MM.1S (cell line): ENCODE measurements around the gene OR52D1.

Experiments
- DNase-seq: peaks from one replicate; pipeline ENCODE4 v3.0.0-alpha.2; 2015
- H2AFZ ChIP-seq: fragments of 300-600 bp; sonication (generic); 2 replicates; pipeline ENCODE4 v1.6.0; 2016; ENCODE audit warnings: antibody characterized with exemption, low read length
- H3F3A ChIP-seq: fragments of 300-600 bp; sonication (generic); 2 replicates; pipeline ENCODE4 v1.6.1; 2016; ENCODE audit warnings: mild to moderate bottlenecking, antibody characterized with exemption, low read length, moderate library complexity, mixed read lengths; ENCODE audit not compliant: insufficient read depth
- H3K27ac ChIP-seq: fragments of 300-600 bp; sonication (generic); 2 replicates; pipeline ENCODE4 v1.5.1; 2016; ENCODE audit warnings: mild to moderate bottlenecking, low read length
- H3K27me3 ChIP-seq: fragments of 300-600 bp; sonication (generic); replicated peaks from 2 replicates; pipeline ENCODE4 v1.6.0; 2016; ENCODE audit warnings: low read length; ENCODE audit not compliant: insufficient read depth
- H3K36me3 ChIP-seq: fragments of 300-600 bp; sonication (generic); replicated peaks from 2 replicates; pipeline ENCODE4 v1.6.1; 2016; ENCODE audit warnings: mild to moderate bottlenecking, low read length, mixed read lengths; ENCODE audit not compliant: insufficient read depth
- H3K4me1 ChIP-seq: fragments of 300-600 bp; sonication (generic); 2 replicates; pipeline ENCODE4 v1.6.1; 2016; ENCODE audit warnings: low read length, mixed read lengths
- H3K4me2 ChIP-seq: fragments of 300-600 bp; sonication (generic); 2 replicates; pipeline ENCODE4 v1.6.0; 2016; ENCODE audit warnings: low read depth, low read length
- H3K4me3 ChIP-seq: fragments of 300-600 bp; sonication (generic); 2 replicates; pipeline ENCODE4 v1.5.1; 2016; ENCODE audit warnings: low read length, mixed read lengths
- H3K79me2 ChIP-seq: fragments of 300-600 bp; sonication (generic); 2 replicates; pipeline ENCODE4 v1.6.1; 2016; ENCODE audit warnings: mixed run types, low read length, mixed read lengths
- H3K9ac ChIP-seq: fragments of 300-600 bp; sonication (generic); 2 replicates; pipeline ENCODE4 v1.6.1; 2016; ENCODE audit warnings: low read length, mixed read lengths
- H3K9me2 ChIP-seq: fragments of 300-600 bp; sonication (generic); replicated peaks from 2 replicates; pipeline ENCODE4 v1.6.1; 2016; ENCODE audit warnings: mild to moderate bottlenecking, low read length, mixed read lengths; ENCODE audit not compliant: insufficient read depth
- H3K9me3 ChIP-seq: fragments of 300-600 bp; sonication (generic); replicated peaks from 2 replicates; pipeline ENCODE4 v1.6.1; 2016; ENCODE audit warnings: mild to moderate bottlenecking, low read length, mixed read lengths; ENCODE audit not compliant: insufficient read depth
- H4K20me1 ChIP-seq: fragments of 300-600 bp; sonication (generic); 2 replicates; pipeline ENCODE4 v1.6.1; 2016; ENCODE audit warnings: mild to moderate bottlenecking, low read length, moderate library complexity, mixed read lengths; ENCODE audit not compliant: insufficient read depth
- CTCF ChIP-seq: fragments of 300-600 bp; sonication (generic); IDR thresholded peaks from 2 replicates; pipeline ENCODE4 v1.5.1; 2016; ENCODE audit warnings: antibody characterized with exemption, low read length, mixed read lengths
- EZH2 ChIP-seq: fragments of 300-600 bp; sonication (generic); optimal IDR thresholded peaks from 2 replicates; pipeline ENCODE3; 2017; ENCODE audit warnings: low read depth, mild to moderate bottlenecking, antibody characterized with exemption, low read length, mixed read lengths
- EZH2phosphoT487 ChIP-seq: fragments of 300-600 bp; sonication (generic); IDR thresholded peaks from 2 replicates; pipeline ENCODE4 v1.6.1; 2018; ENCODE audit warnings: antibody characterized with exemption, low read length

OR52D1 gene

GRCh38 chr11:5516599-5516998 lies 28.1 kb downstream of the OR52D1 start, which contains the start of gene UBQLNL:
UBQLNL (minus strand) TSS chr11:5516699; CDS start chr11:5516441, 258 bp downstream.
- H2AFZ ChIP-seq, result no peak within 1 kb of the TSS
- H3K36me3 ChIP-seq, result no peaks in the 10 kb centered on the region
- no peak within 1 kb of the TSS for H3K27ac ChIP-seq
- no peak for DNase-seq
- no peak within 1 kb of the TSS for H3K4me2 ChIP-seq
- H3K4me3 ChIP-seq, result no peak within 1 kb of the TSS
- no peaks in the 10 kb centered on the region for H3F3A ChIP-seq
- no peaks in the 10 kb centered on the region for H3K27me3 ChIP-seq
- H3K4me1 ChIP-seq, result no peaks in the 10 kb centered on the region
- no peaks in the 10 kb centered on the region for H3K79me2 ChIP-seq
- no peaks in the 10 kb centered on the region for H3K9me3 ChIP-seq
- H4K20me1 ChIP-seq, result no peaks in the 10 kb centered on the region
- no peak for TF ChIP-seq EZH2phosphoT487
- TF ChIP-seq EZH2, result no peak
- no peak for TF ChIP-seq CTCF
- H3K9me2 ChIP-seq, result no peaks in the 10 kb centered on the region
- no peak within 1 kb of the TSS for H3K9ac ChIP-seq

GRCh38 chr11:5521540-5521939 lies 33.1 kb downstream of the OR52D1 start:
- Histone ChIP-seq H3K9me3 (no peaks in the 10 kb centered on the region), H4K20me1 (no peaks in the 10 kb centered on the region), H3K79me2 (no peaks in the 10 kb centered on the region), H3K36me3 (no peaks in the 10 kb centered on the region), H3K4me3 (no peak overlapping the region), H3F3A (no peaks in the 10 kb centered on the region), H3K9me2 (no peaks in the 10 kb centered on the region), H3K4me2 (no peak overlapping the region), H3K4me1 (no peaks in the 10 kb centered on the region), H2AFZ (no peak overlapping the region), H3K27me3 (no peaks in the 10 kb centered on the region), H3K9ac (no peak overlapping the region), H3K27ac (no peak overlapping the region)
- DNase-seq, result no peak
- TF ChIP-seq CTCF (no peak), EZH2phosphoT487 (no peak), EZH2 (no peak)

DNA sequence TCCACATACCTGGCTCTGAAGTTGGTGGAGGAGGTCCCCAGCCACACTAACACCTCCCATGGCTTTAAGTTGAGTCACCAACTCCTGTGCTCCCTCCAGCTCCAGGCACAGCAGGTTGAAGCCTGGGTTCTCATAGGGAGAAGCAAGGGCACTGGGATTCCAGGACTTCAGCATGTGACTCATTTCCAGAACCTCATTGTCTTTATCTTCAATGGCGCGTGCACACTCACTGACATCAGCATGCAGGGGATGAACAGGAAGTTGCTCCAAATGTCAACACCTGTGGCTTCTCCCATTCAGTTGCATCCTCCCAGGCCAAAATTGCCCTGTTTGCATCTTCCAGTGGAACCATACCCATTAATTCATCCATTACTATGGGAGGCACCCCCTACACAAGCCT lies 33.8 kb downstream of the OR52D1 start:
- Histone ChIP-seq H3K27me3 (no peaks in the 10 kb centered on the region), H3K27ac (no peak overlapping the region), H3K4me3 (no peak overlapping the region), H3K36me3 (no peaks in the 10 kb centered on the region), H3K9ac (no peak overlapping the region), H4K20me1 (no peaks in the 10 kb centered on the region), H3K9me2 (no peaks in the 10 kb centered on the region), H3K4me2 (no peak overlapping the region), H3K4me1 (no peaks in the 10 kb centered on the region), H3K9me3 (no peaks in the 10 kb centered on the region), H2AFZ (no peak overlapping the region), H3F3A (no peaks in the 10 kb centered on the region), H3K79me2 (no peaks in the 10 kb centered on the region)
- no peak for DNase-seq
- TF ChIP-seq EZH2phosphoT487, result no peak
- no peak for TF ChIP-seq CTCF
- TF ChIP-seq EZH2, result no peak

- Histone ChIP-seq H2AFZ (no peak overlapping the region), H3K9ac (no peak overlapping the region), H3K79me2 (no peaks in the 10 kb centered on the region), H3K4me3 (no peak overlapping the region), H4K20me1 (no peaks in the 10 kb centered on the region), H3K9me2 (no peaks in the 10 kb centered on the region), H3K27ac (no peak overlapping the region), H3K4me1 (no peaks in the 10 kb centered on the region), H3F3A (no peaks in the 10 kb centered on the region), H3K4me2 (no peak overlapping the region), H3K9me3 (no peaks in the 10 kb centered on the region), H3K36me3 (no peaks in the 10 kb centered on the region), H3K27me3 (no peaks in the 10 kb centered on the region)
- TF ChIP-seq CTCF (no peak), EZH2 (no peak), EZH2phosphoT487 (no peak)
- DNase-seq, result no peak
Measured at GRCh38 chr11:5524756-5525155, 36.3 kb downstream of the OR52D1 start.
